ENCODE results near the gene PHF21B. TPM values are rescaled to one million over a fixed set of nuclear protein-coding genes. Genes with fewer than 3 reads are reported as not detected.

Gene PHF21B
- total RNA-seq, 3 donors from 2014 or later (not counting 1 experiment from before 2014, with no cell fraction given), result not detected

DNA sequence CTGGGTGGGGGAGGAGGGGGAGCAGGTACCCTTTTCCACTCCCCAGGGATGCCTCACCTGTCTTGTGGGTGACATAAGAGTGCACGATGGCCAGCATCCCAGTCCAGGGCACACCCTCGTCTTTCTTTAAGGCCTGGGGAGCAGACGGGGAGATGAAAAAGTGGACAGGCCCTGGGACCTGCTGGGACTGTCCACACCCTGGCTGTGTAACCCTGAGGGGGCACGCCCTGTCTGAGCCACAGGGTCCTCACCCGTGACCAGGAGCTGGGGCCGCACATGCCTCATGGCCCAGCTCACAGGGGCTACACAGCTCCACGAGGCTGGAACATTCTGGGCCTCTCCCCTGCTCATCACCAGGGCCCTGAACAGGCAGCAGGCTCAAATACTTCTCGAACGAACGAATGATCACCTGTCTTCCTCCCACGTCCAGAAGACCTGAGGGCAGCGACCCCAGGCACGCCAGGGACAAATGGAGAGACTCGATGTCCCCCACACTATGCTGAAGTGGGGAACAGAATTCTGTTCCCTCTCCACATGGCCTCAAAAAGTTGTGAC is 123.9 kb downstream of the PHF21B start:
- no peaks in the 10 kb centered on the region for H3K27me3 Mint-ChIP-seq (ENCODE audit: low read depth in 2 of 2)
- no peak for TF ChIP-seq CTCF (IDR thresholded peaks at IDR 0.05)
- no peak overlapping the region for H3K27ac Mint-ChIP-seq
- Histone ChIP-seq H3K4me1 (ENCODE audit: control insufficient read depth, insufficient read depth, low read length) (no peaks in the 10 kb centered on the region), H3K27me3 (ENCODE audit: control insufficient read depth, insufficient read depth, low read length) (no peaks in the 10 kb centered on the region), H3K36me3 (ENCODE audit: control insufficient read depth, insufficient read depth, low read length) (no peaks in the 10 kb centered on the region), H3K4me3 (ENCODE audit: low read length) (no peak overlapping the region), H3K27ac (ENCODE audit: low read length) (no peak overlapping the region), H3K9me3 (ENCODE audit: control insufficient read depth, insufficient read depth, low read length) (no peaks in the 10 kb centered on the region)
- 84% methylated on average over 14 of the region's 14 CpGs for WGBS (ENCODE audit: insufficient coverage)
- no peak overlapping the region for H3K4me3 Mint-ChIP-seq
- no peak for DNase-seq
- H3K36me3 Mint-ChIP-seq, result no peaks in the 10 kb centered on the region
- H3K4me1 Mint-ChIP-seq, result no peaks in the 10 kb centered on the region
- H3K9me3 Mint-ChIP-seq, result no peaks in the 10 kb centered on the region
- intact Hi-C loops (cut with micrococcal nuclease), result no loop called here
- no peak for ATAC-seq

GRCh38 chr22:44884968-44885805 is 124.6 kb downstream of the PHF21B start:
- DNase-seq (no peak), ATAC-seq (no peak)
- Mint-ChIP-seq H3K4me1 (no peaks in the 10 kb centered on the region), H3K9me3 (no peaks in the 10 kb centered on the region), H3K4me3 (no peak overlapping the region), H3K27me3 (ENCODE audit: low read depth in 2 of 2) (no peaks in the 10 kb centered on the region), H3K27ac (no peak overlapping the region), H3K36me3 (no peaks in the 10 kb centered on the region)
- no peak overlapping the region for H3K4me3 ChIP-seq (ENCODE audit: low read length)
- H3K9me3 ChIP-seq (ENCODE audit: control insufficient read depth, insufficient read depth, low read length), result no peaks in the 10 kb centered on the region
- H3K4me1 ChIP-seq (ENCODE audit: control insufficient read depth, insufficient read depth, low read length), result no peaks in the 10 kb centered on the region
- TF ChIP-seq CTCF (IDR thresholded peaks at IDR 0.05), result no peak
- no peaks in the 10 kb centered on the region for H3K27me3 ChIP-seq (ENCODE audit: control insufficient read depth, insufficient read depth, low read length)
- no peaks in the 10 kb centered on the region for H3K36me3 ChIP-seq (ENCODE audit: control insufficient read depth, insufficient read depth, low read length)
- no peak overlapping the region for H3K27ac ChIP-seq (ENCODE audit: low read length)
- 84% methylated on average over 18 of the region's 18 CpGs for WGBS (ENCODE audit: insufficient coverage)
- intact Hi-C loops (cut with micrococcal nuclease), result no loop called here

GRCh38 chr22:44884562-44884961 is 125.2 kb downstream of the PHF21B start:
- no peaks in the 10 kb centered on the region for H3K4me1 Mint-ChIP-seq
- DNase-seq (no peak), ATAC-seq (no peak)
- intact Hi-C loops (cut with micrococcal nuclease), result no loop called here
- 88% methylated on average over 1 of the region's 1 CpG for WGBS (ENCODE audit: insufficient coverage)
- Histone ChIP-seq H3K36me3 (ENCODE audit: control insufficient read depth, insufficient read depth, low read length) (no peaks in the 10 kb centered on the region), H3K27ac (ENCODE audit: low read length) (no peak overlapping the region), H3K9me3 (ENCODE audit: control insufficient read depth, insufficient read depth, low read length) (no peaks in the 10 kb centered on the region), H3K27me3 (ENCODE audit: control insufficient read depth, insufficient read depth, low read length) (no peaks in the 10 kb centered on the region), H3K4me1 (ENCODE audit: control insufficient read depth, insufficient read depth, low read length) (no peaks in the 10 kb centered on the region), H3K4me3 (ENCODE audit: low read length) (no peak overlapping the region)
- no peak overlapping the region for H3K27ac Mint-ChIP-seq
- TF ChIP-seq CTCF (IDR thresholded peaks at IDR 0.05), result no peak
- no peaks in the 10 kb centered on the region for H3K9me3 Mint-ChIP-seq
- H3K36me3 Mint-ChIP-seq, result no peaks in the 10 kb centered on the region
- no peak overlapping the region for H3K4me3 Mint-ChIP-seq
- H3K27me3 Mint-ChIP-seq (ENCODE audit: low read depth in 2 of 2), result no peaks in the 10 kb centered on the region

All from natural killer cell (primary cell).